Astrocyte (in vitro differentiated cells and primary cell): ENCODE measurements around the gene GGNBP2. TPM values are rescaled to one million over a fixed set of nuclear protein-coding genes. Genes with fewer than 3 reads are reported as not detected.

Experiments
- DNase-seq: peaks from one replicate; pipeline ENCODE4 v3.0.0-alpha.2; 2010; ENCODE audit warnings: low read depth
- FAIRE-seq: peaks from 2 replicates; lab custom pipeline; 2011; peaks lifted over from hg19 to GRCh38; lab: Jason Lieb, UNC
- H2AFZ ChIP-seq: 2 replicates; pipeline ENCODE4 v1.6.0; 2012; ENCODE audit warnings: low read depth, low read length, inconsistent platforms
- H3K27ac ChIP-seq: 2 replicates; pipeline ENCODE4 v1.5.1; 2011; ENCODE audit warnings: low read depth, low read length, inconsistent platforms
- H3K27me3 ChIP-seq: 2 replicates; pipeline ENCODE4 v1.6.0; 2011; ENCODE audit warnings: low read length, inconsistent platforms; ENCODE audit not compliant: insufficient read depth
- H3K36me3 ChIP-seq: 2 replicates; pipeline ENCODE4 v1.5.1; 2011; ENCODE audit warnings: low read length, inconsistent platforms; ENCODE audit not compliant: insufficient read depth
- H3K4me1 ChIP-seq: 2 replicates; pipeline ENCODE4 v1.5.1; 2011; ENCODE audit warnings: low read length, inconsistent platforms; ENCODE audit not compliant: insufficient read depth
- H3K4me2 ChIP-seq: 2 replicates; pipeline ENCODE4 v1.6.0; 2012; ENCODE audit warnings: low read length, inconsistent platforms
- H3K4me3 ChIP-seq: 2 replicates; pipeline ENCODE4 v1.5.1; 2011; ENCODE audit warnings: low read depth, mild to moderate bottlenecking, low read length, inconsistent platforms; ENCODE audit not compliant: insufficient read depth
- H3K79me2 ChIP-seq: 2 replicates; pipeline ENCODE4 v1.6.0; 2012; ENCODE audit warnings: mild to moderate bottlenecking, low read length, inconsistent platforms; ENCODE audit not compliant: insufficient read depth
- H3K9ac ChIP-seq: 2 replicates; pipeline ENCODE4 v1.6.0; 2012; ENCODE audit warnings: mild to moderate bottlenecking, low read length, inconsistent platforms
- H3K9me3 ChIP-seq: 2 replicates; pipeline ENCODE4 v1.5.1; 2012; ENCODE audit warnings: low read depth, mild to moderate bottlenecking, low read length, inconsistent platforms; ENCODE audit not compliant: insufficient read depth
- H4K20me1 ChIP-seq: 2 replicates; pipeline ENCODE4 v1.6.0; 2012; ENCODE audit warnings: low read length, inconsistent platforms; ENCODE audit not compliant: insufficient read depth
- H3K27ac Mint-ChIP-seq: one replicate; pipeline ENCODE4 v1.8.0; 2021; ENCODE audit warnings: mild to moderate bottlenecking, mixed read lengths; ENCODE audit not compliant: unreplicated experiment
- H3K27me3 Mint-ChIP-seq: one replicate; pipeline ENCODE4 v1.8.0; 2021; ENCODE audit warnings: low read depth, mixed read lengths; ENCODE audit not compliant: unreplicated experiment
- H3K36me3 Mint-ChIP-seq: one replicate; pipeline ENCODE4 v1.8.0; 2021; ENCODE audit warnings: low read depth, mixed read lengths; ENCODE audit not compliant: unreplicated experiment
- H3K4me1 Mint-ChIP-seq: one replicate; pipeline ENCODE4 v1.8.0; 2021; ENCODE audit warnings: low read depth, mixed read lengths; ENCODE audit not compliant: unreplicated experiment
- H3K4me3 Mint-ChIP-seq: one replicate; pipeline ENCODE4 v1.8.0; 2021; ENCODE audit warnings: mild to moderate bottlenecking, moderate library complexity, mixed read lengths; ENCODE audit not compliant: unreplicated experiment
- H3K9me3 Mint-ChIP-seq: one replicate; pipeline ENCODE4 v1.8.0; 2021; ENCODE audit warnings: mild to moderate bottlenecking, mixed read lengths; ENCODE audit not compliant: unreplicated experiment
- EZH2 ChIP-seq: IDR thresholded peaks from 2 replicates; pipeline ENCODE4 v1.6.1; 2012; ENCODE audit warnings: mild to moderate bottlenecking, low read length, inconsistent platforms; ENCODE audit not compliant: insufficient read depth
- total RNA-seq: library from RNA; stranded (reverse); gene quantifications from 2 replicates; pipeline ENCODE4 v1.2.1, GENCODE V29; 2021
- TF ChIP-seq, protein P1 (sequence below): IDR thresholded peaks from 2 replicates; pipeline ENCODE4 v1.5.1; 2011; ENCODE audit warnings: low read depth, mild to moderate bottlenecking, inconsistent platforms, low read length, moderate library complexity; ENCODE audit not compliant: insufficient read depth

Gene GGNBP2
- total RNA-seq, 1 donor from 2014 or later = 80.8 TPM

DNA sequence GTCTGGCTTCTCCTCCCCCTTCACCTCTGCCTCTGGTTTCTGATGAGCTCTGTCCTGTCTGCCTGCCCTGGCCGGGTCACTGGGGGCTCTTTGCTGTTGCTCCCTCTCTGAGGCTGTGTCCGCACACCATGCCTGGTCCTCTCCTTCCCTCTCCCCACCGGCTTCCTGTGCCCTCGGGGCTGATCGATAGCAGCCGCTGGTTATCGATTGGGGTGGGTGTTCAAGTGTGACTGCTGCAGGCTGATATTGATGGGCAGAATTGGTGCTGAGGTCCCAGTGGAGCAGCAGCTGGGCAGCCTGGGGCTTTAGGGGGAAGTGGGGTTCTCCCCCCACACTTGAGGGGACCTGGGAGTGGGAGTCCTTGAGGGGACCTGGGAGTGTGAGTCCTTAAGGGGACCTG, 73.1 kb downstream of the GGNBP2 start:
- no peak overlapping the region for H3K4me3 Mint-ChIP-seq

DNA sequence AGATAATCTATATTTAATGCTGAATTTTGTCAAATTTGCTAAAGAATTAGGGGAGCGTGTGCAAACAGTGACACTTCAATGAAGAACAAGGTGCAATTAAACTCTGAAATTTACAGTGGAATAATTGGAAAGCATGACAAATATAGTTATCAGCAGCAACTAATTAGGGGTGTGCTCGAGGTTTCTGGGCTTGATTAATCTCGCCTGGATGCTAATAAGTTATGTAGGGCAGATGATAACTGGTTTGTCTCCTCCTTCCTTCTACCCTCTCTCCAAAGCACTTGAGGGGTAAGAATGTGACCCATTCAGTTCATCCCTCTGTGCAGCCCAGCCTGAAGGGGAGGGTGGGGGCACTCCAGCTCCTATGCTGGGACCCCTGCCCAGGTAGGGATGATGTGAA, 78.6 kb downstream of the GGNBP2 start:
- no peaks in the 10 kb centered on the region for H3K36me3 ChIP-seq
- no peaks in the 10 kb centered on the region for H3K4me1 Mint-ChIP-seq
- TF ChIP-seq, protein P1, sequence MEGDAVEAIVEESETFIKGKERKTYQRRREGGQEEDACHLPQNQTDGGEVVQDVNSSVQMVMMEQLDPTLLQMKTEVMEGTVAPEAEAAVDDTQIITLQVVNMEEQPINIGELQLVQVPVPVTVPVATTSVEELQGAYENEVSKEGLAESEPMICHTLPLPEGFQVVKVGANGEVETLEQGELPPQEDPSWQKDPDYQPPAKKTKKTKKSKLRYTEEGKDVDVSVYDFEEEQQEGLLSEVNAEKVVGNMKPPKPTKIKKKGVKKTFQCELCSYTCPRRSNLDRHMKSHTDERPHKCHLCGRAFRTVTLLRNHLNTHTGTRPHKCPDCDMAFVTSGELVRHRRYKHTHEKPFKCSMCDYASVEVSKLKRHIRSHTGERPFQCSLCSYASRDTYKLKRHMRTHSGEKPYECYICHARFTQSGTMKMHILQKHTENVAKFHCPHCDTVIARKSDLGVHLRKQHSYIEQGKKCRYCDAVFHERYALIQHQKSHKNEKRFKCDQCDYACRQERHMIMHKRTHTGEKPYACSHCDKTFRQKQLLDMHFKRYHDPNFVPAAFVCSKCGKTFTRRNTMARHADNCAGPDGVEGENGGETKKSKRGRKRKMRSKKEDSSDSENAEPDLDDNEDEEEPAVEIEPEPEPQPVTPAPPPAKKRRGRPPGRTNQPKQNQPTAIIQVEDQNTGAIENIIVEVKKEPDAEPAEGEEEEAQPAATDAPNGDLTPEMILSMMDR = no peak
- no peak for TF ChIP-seq EZH2

More for the DNA sequence above, 73.1 kb downstream of the GGNBP2 start:
- no peaks in the 10 kb centered on the region for H3K9me3 Mint-ChIP-seq
- Histone ChIP-seq H4K20me1 (peaks cover 5% of the 10 kb centered on the region), H3K27me3 (no peaks in the 10 kb centered on the region), H3K4me1 (no peaks in the 10 kb centered on the region), H3K79me2 (no peaks in the 10 kb centered on the region), H3K9ac (no peak overlapping the region), H3K9me3 (no peaks in the 10 kb centered on the region), H2AFZ (no peak overlapping the region), H3K27ac (no peak overlapping the region), H3K4me2 (no peak overlapping the region), H3K4me3 (no peak overlapping the region), H3K36me3 (no peaks in the 10 kb centered on the region)
- no peak for TF ChIP-seq EZH2
- TF ChIP-seq, protein P1 = no peak
- DNase-seq (no peak), FAIRE-seq (no peak)
- H3K4me1 Mint-ChIP-seq = no peaks in the 10 kb centered on the region
- H3K27me3 Mint-ChIP-seq = peaks cover 19% of the 10 kb centered on the region
- peaks cover 3% of the 10 kb centered on the region for H3K36me3 Mint-ChIP-seq
- no peak overlapping the region for H3K27ac Mint-ChIP-seq

DNA sequence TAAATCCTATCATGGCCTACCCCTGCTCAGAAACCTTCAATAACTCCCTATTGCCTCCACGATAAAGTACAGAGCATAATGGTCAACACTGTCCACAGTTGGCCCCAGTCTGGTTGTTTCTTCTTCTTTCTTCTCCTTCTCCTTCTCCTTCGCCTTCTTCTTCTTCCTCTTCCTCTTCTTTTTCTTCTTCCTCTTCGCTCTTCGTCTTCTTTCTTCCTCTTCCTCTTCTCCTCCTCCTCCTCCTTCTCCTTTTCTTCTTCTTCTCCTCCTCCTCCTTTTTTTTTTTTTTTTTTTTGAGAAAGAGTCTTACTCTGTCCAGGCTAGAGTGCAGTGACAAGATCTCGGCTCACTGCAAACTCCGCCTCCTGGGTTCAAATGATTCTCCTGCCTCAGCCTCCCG, 80.5 kb downstream of the GGNBP2 start:
- H3K27ac Mint-ChIP-seq = no peak overlapping the region
- peaks cover 25% of the 10 kb centered on the region for H3K27me3 Mint-ChIP-seq

More for the DNA sequence above, 78.6 kb downstream of the GGNBP2 start:
- no peaks in the 10 kb centered on the region for H3K79me2 ChIP-seq
- H3K27ac Mint-ChIP-seq = no peak overlapping the region
- DNase-seq = no peak
- H3K27me3 ChIP-seq = no peaks in the 10 kb centered on the region
- H3K4me1 ChIP-seq = no peaks in the 10 kb centered on the region
- H3K27me3 Mint-ChIP-seq = peaks cover 22% of the 10 kb centered on the region
- H3K9me3 ChIP-seq = no peaks in the 10 kb centered on the region
- peaks cover 11% of the 10 kb centered on the region for H4K20me1 ChIP-seq
- no peak overlapping the region for H3K4me2 ChIP-seq
- no peak overlapping the region for H3K27ac ChIP-seq
- H3K36me3 Mint-ChIP-seq = peaks cover 4% of the 10 kb centered on the region
- no peak overlapping the region for H3K9ac ChIP-seq
- no peak overlapping the region for H3K4me3 Mint-ChIP-seq
- H2AFZ ChIP-seq = no peak overlapping the region
- H3K9me3 Mint-ChIP-seq = no peaks in the 10 kb centered on the region
- FAIRE-seq = no peak
- H3K4me3 ChIP-seq = no peak overlapping the region

More for the DNA sequence above, 80.5 kb downstream of the GGNBP2 start:
- Mint-ChIP-seq H3K36me3 (peaks cover 4% of the 10 kb centered on the region), H3K4me1 (no peaks in the 10 kb centered on the region), H3K4me3 (no peak overlapping the region), H3K9me3 (no peaks in the 10 kb centered on the region)
- Histone ChIP-seq H3K4me1 (no peaks in the 10 kb centered on the region), H3K4me2 (no peak overlapping the region), H3K27ac (no peak overlapping the region), H3K9ac (no peak overlapping the region), H4K20me1 (peaks cover 11% of the 10 kb centered on the region), H3K79me2 (no peaks in the 10 kb centered on the region), H3K27me3 (no peaks in the 10 kb centered on the region), H3K9me3 (no peaks in the 10 kb centered on the region), H2AFZ (no peak overlapping the region), H3K36me3 (no peaks in the 10 kb centered on the region), H3K4me3 (no peak overlapping the region)
- DNase-seq (no peak), FAIRE-seq (no peak)
- TF ChIP-seq, protein P1 = no peak
- no peak for TF ChIP-seq EZH2
